OCI-LY1 (cell line): ENCODE data around the gene OAS3.

Source experiments
- EZH2 ChIP-seq: fragments of 200-600 bp; sonication (generic), shearing (Covaris generic); IDR thresholded peaks from 2 replicates; pipeline ENCODE4 v1.8.0; 2017; ENCODE audit warnings: borderline replicate concordance, mixed run types, mild to moderate bottlenecking, antibody characterized with exemption, low read length, moderate library complexity, mixed read lengths
- TF ChIP-seq, protein P1 (sequence below): fragments of 200-600 bp; sonication (generic), shearing (Covaris generic); IDR thresholded peaks from 2 replicates; pipeline ENCODE4 v1.5.1; 2017; ENCODE audit warnings: mild to moderate bottlenecking, antibody characterized with exemption, low read length, moderate library complexity, mixed read lengths

DNA sequence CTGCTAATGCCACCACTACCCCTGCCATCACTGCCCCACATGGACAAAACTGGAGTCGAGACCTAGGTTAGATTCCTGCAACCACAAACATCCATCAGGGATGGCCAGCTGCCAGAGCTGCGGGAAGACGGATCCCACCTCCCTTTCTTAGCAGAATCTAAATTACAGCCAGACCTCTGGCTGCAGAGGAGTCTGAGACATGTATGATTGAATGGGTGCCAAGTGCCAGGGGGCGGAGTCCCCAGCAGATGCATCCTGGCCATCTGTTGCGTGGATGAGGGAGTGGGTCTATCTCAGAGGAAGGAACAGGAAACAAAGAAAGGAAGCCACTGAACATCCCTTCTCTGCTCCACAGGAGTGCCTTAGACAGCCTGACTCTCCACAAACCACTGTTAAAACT is 33.0 kb downstream of the OAS3 start:
- TF ChIP-seq, protein P1, sequence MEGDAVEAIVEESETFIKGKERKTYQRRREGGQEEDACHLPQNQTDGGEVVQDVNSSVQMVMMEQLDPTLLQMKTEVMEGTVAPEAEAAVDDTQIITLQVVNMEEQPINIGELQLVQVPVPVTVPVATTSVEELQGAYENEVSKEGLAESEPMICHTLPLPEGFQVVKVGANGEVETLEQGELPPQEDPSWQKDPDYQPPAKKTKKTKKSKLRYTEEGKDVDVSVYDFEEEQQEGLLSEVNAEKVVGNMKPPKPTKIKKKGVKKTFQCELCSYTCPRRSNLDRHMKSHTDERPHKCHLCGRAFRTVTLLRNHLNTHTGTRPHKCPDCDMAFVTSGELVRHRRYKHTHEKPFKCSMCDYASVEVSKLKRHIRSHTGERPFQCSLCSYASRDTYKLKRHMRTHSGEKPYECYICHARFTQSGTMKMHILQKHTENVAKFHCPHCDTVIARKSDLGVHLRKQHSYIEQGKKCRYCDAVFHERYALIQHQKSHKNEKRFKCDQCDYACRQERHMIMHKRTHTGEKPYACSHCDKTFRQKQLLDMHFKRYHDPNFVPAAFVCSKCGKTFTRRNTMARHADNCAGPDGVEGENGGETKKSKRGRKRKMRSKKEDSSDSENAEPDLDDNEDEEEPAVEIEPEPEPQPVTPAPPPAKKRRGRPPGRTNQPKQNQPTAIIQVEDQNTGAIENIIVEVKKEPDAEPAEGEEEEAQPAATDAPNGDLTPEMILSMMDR = no peak
- TF ChIP-seq EZH2 = no peak
